Parathyroid adenoma (tissue), 2 donors: Measurements from ENCODE around the gene CGN.
A peak's percentile ranks its signal among the peaks of the same experiment; 100 is the strongest.

Experiments used
- H2AFZ ChIP-seq: fragments of 300-600 bp; sonication (generic); one replicate; pipeline ENCODE4 v1.7.0; 2017; ENCODE audit warnings: antibody characterized with exemption, mild to moderate bottlenecking
- H3K27ac ChIP-seq: fragments of 300-600 bp; sonication (generic); one replicate; pipeline ENCODE4 v1.7.0; 2017
- H3K27me3 ChIP-seq: fragments of 300-600 bp; sonication (generic); one replicate; pipeline ENCODE4 v1.7.0; 2017; ENCODE audit warnings: low read length; ENCODE audit not compliant: control insufficient read depth, insufficient read depth
- H3K36me3 ChIP-seq: fragments of 300-600 bp; sonication (generic); one replicate; pipeline ENCODE4 v1.7.0; 2017; ENCODE audit warnings: low read length; ENCODE audit not compliant: control insufficient read depth, insufficient read depth
- H3K4me1 ChIP-seq: fragments of 300-600 bp; sonication (generic); one replicate; pipeline ENCODE4 v1.7.0; 2017; ENCODE audit warnings: control low read depth
- H3K4me2 ChIP-seq: fragments of 300-600 bp; sonication (generic); one replicate; pipeline ENCODE4 v1.7.0; 2017; ENCODE audit warnings: low read length
- H3K4me3 ChIP-seq: fragments of 300-600 bp; sonication (generic); one replicate; pipeline ENCODE4 v1.7.0; 2017; ENCODE audit warnings: low read depth, low read length
- H3K79me2 ChIP-seq: fragments of 300-600 bp; sonication (generic); one replicate; pipeline ENCODE4 v1.7.0; 2017; ENCODE audit warnings: control low read depth
- H3K9ac ChIP-seq: fragments of 300-600 bp; sonication (generic); one replicate; pipeline ENCODE4 v1.7.0; 2017; ENCODE audit warnings: mild to moderate bottlenecking
- H3K9me3 ChIP-seq: fragments of 300-600 bp; sonication (generic); one replicate; pipeline ENCODE4 v1.7.0; 2017; ENCODE audit warnings: low read length; ENCODE audit not compliant: control insufficient read depth
- TF ChIP-seq, protein P1 (sequence below): fragments of 300-600 bp; sonication (generic); IDR thresholded peaks from one replicate; pipeline ENCODE4 v1.7.0; 2017; ENCODE audit warnings: antibody characterized with exemption, mild to moderate bottlenecking
- donor health status: primary hyperparathyroidism.

The CGN gene

DNA sequence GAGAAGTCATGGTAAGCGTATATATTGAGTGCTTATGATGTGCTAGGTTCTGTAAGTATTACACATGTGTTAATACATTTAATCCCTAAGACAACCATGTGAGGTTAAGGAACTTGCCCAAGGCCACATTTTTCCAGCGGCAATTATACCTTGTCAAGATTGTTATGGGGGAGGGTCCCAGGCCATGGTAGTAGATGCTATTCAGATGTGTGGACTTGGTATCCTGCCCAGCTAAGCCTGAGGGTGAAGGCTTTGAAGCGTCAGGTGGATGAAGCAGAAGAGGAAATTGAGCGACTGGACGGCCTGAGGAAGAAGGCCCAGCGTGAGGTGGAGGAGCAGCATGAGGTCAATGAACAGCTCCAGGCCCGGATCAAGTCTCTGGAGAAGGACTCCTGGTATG is 25.3 kb downstream of the CGN start:
- TF ChIP-seq, protein P1, sequence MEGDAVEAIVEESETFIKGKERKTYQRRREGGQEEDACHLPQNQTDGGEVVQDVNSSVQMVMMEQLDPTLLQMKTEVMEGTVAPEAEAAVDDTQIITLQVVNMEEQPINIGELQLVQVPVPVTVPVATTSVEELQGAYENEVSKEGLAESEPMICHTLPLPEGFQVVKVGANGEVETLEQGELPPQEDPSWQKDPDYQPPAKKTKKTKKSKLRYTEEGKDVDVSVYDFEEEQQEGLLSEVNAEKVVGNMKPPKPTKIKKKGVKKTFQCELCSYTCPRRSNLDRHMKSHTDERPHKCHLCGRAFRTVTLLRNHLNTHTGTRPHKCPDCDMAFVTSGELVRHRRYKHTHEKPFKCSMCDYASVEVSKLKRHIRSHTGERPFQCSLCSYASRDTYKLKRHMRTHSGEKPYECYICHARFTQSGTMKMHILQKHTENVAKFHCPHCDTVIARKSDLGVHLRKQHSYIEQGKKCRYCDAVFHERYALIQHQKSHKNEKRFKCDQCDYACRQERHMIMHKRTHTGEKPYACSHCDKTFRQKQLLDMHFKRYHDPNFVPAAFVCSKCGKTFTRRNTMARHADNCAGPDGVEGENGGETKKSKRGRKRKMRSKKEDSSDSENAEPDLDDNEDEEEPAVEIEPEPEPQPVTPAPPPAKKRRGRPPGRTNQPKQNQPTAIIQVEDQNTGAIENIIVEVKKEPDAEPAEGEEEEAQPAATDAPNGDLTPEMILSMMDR = no peak
- no peak overlapping the region for H3K27ac ChIP-seq
- H3K9me3 ChIP-seq = no peaks in the 10 kb centered on the region
- H3K36me3 ChIP-seq = no peaks in the 10 kb centered on the region
- no peaks in the 10 kb centered on the region for H3K27me3 ChIP-seq
- no peaks in the 10 kb centered on the region for H3K79me2 ChIP-seq
- no peak overlapping the region for H2AFZ ChIP-seq
- H3K9ac ChIP-seq = no peak overlapping the region
- H3K4me1 ChIP-seq = peaks cover 9% of the 10 kb centered on the region
- no peak overlapping the region for H3K4me2 ChIP-seq
- H3K4me3 ChIP-seq = no peak overlapping the region

DNA sequence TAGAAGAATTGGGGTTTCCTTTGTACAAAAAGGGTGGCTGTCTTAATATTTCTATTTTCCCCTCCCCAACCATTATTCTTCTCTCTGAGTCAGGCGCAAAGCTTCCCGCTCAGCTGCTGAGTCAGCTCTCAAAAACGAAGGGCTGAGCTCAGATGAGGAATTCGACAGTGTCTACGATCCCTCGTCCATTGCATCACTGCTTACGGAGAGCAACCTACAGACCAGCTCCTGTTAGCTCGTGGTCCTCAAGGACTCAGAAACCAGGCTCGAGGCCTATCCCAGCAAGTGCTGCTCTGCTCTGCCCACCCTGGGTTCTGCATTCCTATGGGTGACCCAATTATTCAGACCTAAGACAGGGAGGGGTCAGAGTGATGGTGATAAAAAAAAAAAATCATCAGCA is 25.9 kb downstream of the CGN start:
- Histone ChIP-seq H3K4me1 (peaks cover 9% of the 10 kb centered on the region), H3K9ac (no peak overlapping the region), H3K27me3 (no peaks in the 10 kb centered on the region), H2AFZ (no peak overlapping the region), H3K4me2 (no peak overlapping the region), H3K79me2 (no peaks in the 10 kb centered on the region), H3K4me3 (no peak overlapping the region), H3K36me3 (no peaks in the 10 kb centered on the region), H3K27ac (peak overlapping the region; percentile 29), H3K9me3 (no peaks in the 10 kb centered on the region)
- TF ChIP-seq, protein P1 = no peak

DNA sequence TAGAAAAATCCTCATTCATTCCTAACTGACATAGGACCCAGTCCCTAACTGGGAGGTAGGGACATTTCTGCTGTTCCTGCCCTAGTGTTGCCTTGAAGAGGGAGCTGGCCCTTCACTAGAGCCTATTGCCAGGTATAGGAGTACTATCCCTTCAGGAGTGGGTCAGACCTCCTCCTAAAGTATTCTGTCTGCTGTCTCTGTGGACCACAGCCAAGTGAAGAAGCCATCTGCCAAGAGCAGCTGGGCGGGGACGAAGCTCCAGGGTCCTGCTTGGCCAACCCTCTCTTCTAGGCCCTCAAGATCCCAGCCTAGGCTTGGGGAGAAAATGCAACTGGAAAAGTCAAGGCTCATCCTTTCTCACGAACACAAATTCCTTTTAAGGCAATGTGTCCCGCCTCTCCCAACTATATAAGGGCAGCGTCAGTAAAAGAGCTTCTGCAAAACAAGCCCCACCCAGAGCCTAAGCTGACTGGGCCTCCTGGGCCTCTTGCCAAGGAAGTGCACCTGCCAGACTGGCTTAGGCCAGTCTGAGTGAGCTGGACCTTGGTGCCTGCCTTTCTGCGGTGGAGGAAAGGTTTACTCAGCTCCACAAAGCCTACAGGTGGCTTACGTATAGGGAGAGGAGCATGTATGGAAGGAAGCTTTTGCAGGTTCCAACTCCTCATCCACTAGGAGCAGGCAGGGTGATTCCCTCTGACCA is 28.3 kb downstream of the CGN start:
- H3K4me2 ChIP-seq = peak overlapping the region; percentile 96
- H3K27me3 ChIP-seq = no peaks in the 10 kb centered on the region
- no peaks in the 10 kb centered on the region for H3K36me3 ChIP-seq
- peaks cover 9% of the 10 kb centered on the region for H3K4me1 ChIP-seq
- H3K4me3 ChIP-seq = peak overlapping the region; percentile 69
- H3K9ac ChIP-seq = no peak overlapping the region
- H3K27ac ChIP-seq = peak overlapping the region; percentile 97
- peak overlapping the region; percentile 50 for H2AFZ ChIP-seq
- H3K79me2 ChIP-seq = no peaks in the 10 kb centered on the region
- TF ChIP-seq, protein P1 = no peak
- H3K9me3 ChIP-seq = no peaks in the 10 kb centered on the region

DNA sequence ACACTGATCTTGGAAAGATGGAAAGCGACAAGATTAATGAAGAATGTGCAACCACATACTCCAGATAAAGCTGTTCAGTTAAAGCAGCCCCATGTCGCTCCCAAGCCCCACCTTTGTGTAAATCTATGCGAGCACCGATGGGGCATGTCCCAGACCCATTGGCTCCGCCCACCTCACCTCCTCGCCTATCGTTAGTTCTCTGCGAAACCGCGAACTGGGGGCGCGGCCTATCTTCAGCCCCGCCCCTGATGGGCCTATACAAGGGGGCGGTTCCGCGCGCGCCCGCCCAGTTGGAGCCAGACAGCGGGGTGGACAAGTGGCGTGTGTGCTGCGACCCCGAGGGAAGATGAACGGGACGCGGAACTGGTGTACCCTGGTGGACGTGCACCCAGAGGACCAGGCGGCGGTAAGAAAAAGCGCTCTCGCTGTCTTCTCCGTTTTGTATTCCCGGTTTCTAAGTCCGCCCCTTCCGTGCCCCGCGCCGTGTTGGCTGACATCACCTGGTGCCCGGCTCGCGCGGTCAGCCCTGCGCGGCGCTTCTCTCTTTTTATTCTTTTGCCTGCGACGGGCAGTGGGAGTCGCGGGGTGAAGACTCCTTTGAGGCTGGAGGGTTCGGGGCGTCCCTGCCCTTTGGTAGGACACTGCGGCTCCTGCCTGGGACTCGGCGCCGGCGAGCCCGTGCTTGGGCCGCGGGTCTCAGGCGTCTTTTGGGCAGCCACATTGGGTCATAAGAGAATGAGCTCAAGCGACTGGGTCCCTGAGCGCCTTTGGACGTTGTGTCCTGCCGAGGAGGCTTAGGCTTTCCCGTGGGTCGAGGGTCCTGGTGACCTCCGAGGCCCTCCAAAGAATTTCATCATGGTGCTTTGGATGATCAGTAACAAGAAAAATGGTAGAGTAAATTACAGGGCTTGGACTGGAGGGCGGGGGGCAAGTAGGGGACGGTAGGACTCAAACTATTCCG is 29.1 kb downstream of the CGN start, which contains the start of gene TUFT1:
Gene TUFT1 (plus strand): TSS at position 289 of the 961 bp plus-strand sequence. CDS start 58 bp downstream, at position 347.
- H3K9ac ChIP-seq = peak within 1 kb of the TSS; percentile 76
- peak within 1 kb of the TSS; percentile 96 for H3K4me2 ChIP-seq
- H3K79me2 ChIP-seq = no peaks in the 10 kb centered on the region
- peaks cover 9% of the 10 kb centered on the region for H3K4me1 ChIP-seq
- H3K27me3 ChIP-seq = no peaks in the 10 kb centered on the region
- H3K9me3 ChIP-seq = no peaks in the 10 kb centered on the region
- peak within 1 kb of the TSS; percentile 69 for H3K4me3 ChIP-seq
- H3K27ac ChIP-seq = peak within 1 kb of the TSS; percentile 97
- TF ChIP-seq, protein P1 = no peak
- peak within 1 kb of the TSS; percentile 82 for H2AFZ ChIP-seq
- H3K36me3 ChIP-seq = no peaks in the 10 kb centered on the region
